Caco-2 (cell line): ENCODE measurements around the gene NKG7. TPM values are rescaled to one million over a fixed set of nuclear protein-coding genes. Genes with fewer than 3 reads are reported as not detected.

Experiments used
- BruUV-seq: library from RNA; stranded (reverse); fragments of 400-500 nt; replicated peaks from 2 replicates; lab custom pipeline; 2021; lab: Mats Ljungman, UMichigan
- CTCF ChIA-PET: fragments of 300-600 bp; sonication (Branson Sonifier 250); formaldehyde crosslinking; loops from one replicate; lab custom pipeline; 2022; ENCODE audit warnings: antibody characterized with exemption; lab: Charles Lee
- POLR2A ChIA-PET: fragments of 300-600 bp; sonication (Branson Sonifier 250); formaldehyde crosslinking; loops from one replicate; lab custom pipeline; 2022; ENCODE audit warnings: antibody characterized with exemption; lab: Charles Lee
- DNase-seq, 2 experiments: peaks; one replicate each; pipeline versions ENCODE4 v3.0.0 to v3.0.0-alpha.2; 2020 to 2022
- H3K27me3 ChIP-seq: replicated peaks from 2 replicates; pipeline ENCODE4 v1.6.0; 2011; ENCODE audit warnings: low read length; ENCODE audit not compliant: control insufficient read depth, insufficient read depth
- H3K36me3 ChIP-seq: 2 replicates; pipeline ENCODE4 v1.5.1; 2011; ENCODE audit warnings: low read length; ENCODE audit not compliant: control insufficient read depth, insufficient read depth
- H3K4me1 ChIP-seq: fragments of 250-450 bp; sonication (Bioruptor Pico); 2 replicates; pipeline ENCODE4 v1.5.1; 2020; ENCODE audit warnings: mild to moderate bottlenecking
- H3K4me3 ChIP-seq: 2 replicates; pipeline ENCODE4 v1.5.1; 2011; ENCODE audit warnings: low read depth, mild to moderate bottlenecking, control low read depth, low read length
- H3K9me3 ChIP-seq: fragments of 250-450 bp; sonication (Bioruptor Pico); 2 replicates; pipeline ENCODE4 v1.5.1; 2020; ENCODE audit warnings: mild to moderate bottlenecking, moderate library complexity
- H3K27ac Mint-ChIP-seq: one replicate; pipeline ENCODE4 v1.8.0; 2022; ENCODE audit warnings: mixed read lengths; ENCODE audit not compliant: unreplicated experiment
- H3K27me3 Mint-ChIP-seq: one replicate; pipeline ENCODE4 v1.8.0; 2022; ENCODE audit warnings: mixed read lengths; ENCODE audit not compliant: insufficient read depth, unreplicated experiment
- H3K36me3 Mint-ChIP-seq: one replicate; pipeline ENCODE4 v1.8.0; 2022; ENCODE audit warnings: mild to moderate bottlenecking, mixed read lengths; ENCODE audit not compliant: insufficient read depth, unreplicated experiment
- H3K4me1 Mint-ChIP-seq: one replicate; pipeline ENCODE4 v1.8.0; 2022; ENCODE audit warnings: low read depth, mixed read lengths; ENCODE audit not compliant: unreplicated experiment
- H3K4me3 Mint-ChIP-seq: one replicate; pipeline ENCODE4 v1.8.0; 2022; ENCODE audit warnings: mild to moderate bottlenecking, moderate library complexity, mixed read lengths; ENCODE audit not compliant: unreplicated experiment
- H3K9me3 Mint-ChIP-seq: one replicate; pipeline ENCODE4 v1.8.0; 2022; ENCODE audit warnings: mixed read lengths; ENCODE audit not compliant: unreplicated experiment
- CTCF ChIP-seq, 2 experiments: fragments of 200-600 bp in 1 of 2; IDR thresholded peaks; 1 replicate in 1 of 2; 2 replicates in 1 of 2; pipeline versions ENCODE4 v1.5.1 to v1.8.0; 2011 to 2022; ENCODE audit warnings: antibody characterized with exemption in 1 of 2, control low read depth in 1 of 2, inconsistent platforms in 1 of 2, low read depth in 1 of 2, low read length in 1 of 2, mild to moderate bottlenecking in 1 of 2, moderate library complexity in 1 of 2; ENCODE audit not compliant: insufficient read depth in 1 of 2, severe bottlenecking in 1 of 2, unreplicated experiment in 1 of 2
- intact Hi-C: fragments of 100-400 bp; cut with micrococcal nuclease; formaldehyde crosslinking; loops from one replicate; pipeline ENCODE4 v1.10.0; 2022; ENCODE audit not compliant: unreplicated experiment
- total RNA-seq: library from RNA; stranded (reverse); gene quantifications from 2 replicates; pipeline ENCODE4 v1.2.3, GENCODE V29; 2022

Gene NKG7
- total RNA-seq, 1 experiment from 2014 or later = not detected

GRCh38 chr19:51386882-51387520 is 14.5 kb upstream of the NKG7 start:
- DNase-seq = no peak
- no peak for TF ChIP-seq CTCF (IDR thresholded peaks at IDR 0.05; ENCODE audit: insufficient read depth in 1 of 2, low read depth in 1 of 2, low read length in 1 of 2, severe bottlenecking in 1 of 2, unreplicated experiment in 1 of 2)
- BruUV-seq = no TSS peak
- Mint-ChIP-seq H3K36me3 (no peaks in the 10 kb centered on the region), H3K4me3 (no peak overlapping the region), H3K27ac (no peak overlapping the region), H3K27me3 (no peaks in the 10 kb centered on the region), H3K4me1 (no peaks in the 10 kb centered on the region), H3K9me3 (no peaks in the 10 kb centered on the region)
- Histone ChIP-seq H3K9me3 (peaks cover under 1% of the 10 kb centered on the region; the same call in 1 of the 2 replicates), H3K4me3 (no peak overlapping the region), H3K27me3 (no peaks in the 10 kb centered on the region), H3K4me1 (no peaks in the 10 kb centered on the region), H3K36me3 (no peaks in the 10 kb centered on the region)
- intact Hi-C loops = no loop called here
- POLR2A ChIA-PET = no interaction called here
- CTCF ChIA-PET = no interaction called here

- Histone ChIP-seq H3K4me1 (no peaks in the 10 kb centered on the region), H3K36me3 (no peaks in the 10 kb centered on the region), H3K9me3 (peaks cover 14% of the 10 kb centered on the region), H3K27me3 (no peaks in the 10 kb centered on the region), H3K4me3 (no peak overlapping the region)
- BruUV-seq = no TSS peak
- H3K27ac Mint-ChIP-seq = no peak overlapping the region
- no peaks in the 10 kb centered on the region for H3K9me3 Mint-ChIP-seq
- ChIA-PET CTCF (interaction anchor here (1.7 kb wide), 1 partner anchor 42 kb away, joined by 4 read pairs; no protein-coding TSS in a partner anchor), POLR2A (no interaction called here)
- no peak for TF ChIP-seq CTCF (IDR thresholded peaks at IDR 0.05; ENCODE audit: insufficient read depth in 1 of 2, low read depth in 1 of 2, low read length in 1 of 2, severe bottlenecking in 1 of 2, unreplicated experiment in 1 of 2)
- H3K4me3 Mint-ChIP-seq = no peak overlapping the region
- no peak for DNase-seq
- H3K4me1 Mint-ChIP-seq = no peaks in the 10 kb centered on the region
- H3K36me3 Mint-ChIP-seq = no peaks in the 10 kb centered on the region
- intact Hi-C loops = no loop called here
- H3K27me3 Mint-ChIP-seq = no peaks in the 10 kb centered on the region
These were observed 9.6 kb upstream of the NKG7 start for GRCh38 chr19:51382004-51382403.

- Mint-ChIP-seq H3K4me3 (no peak overlapping the region), H3K36me3 (no peaks in the 10 kb centered on the region), H3K27ac (no peak overlapping the region), H3K27me3 (no peaks in the 10 kb centered on the region), H3K9me3 (no peaks in the 10 kb centered on the region), H3K4me1 (no peaks in the 10 kb centered on the region)
- BruUV-seq = no TSS peak
- H3K27me3 ChIP-seq = no peaks in the 10 kb centered on the region
- TF ChIP-seq CTCF (IDR thresholded peaks at IDR 0.05; ENCODE audit: insufficient read depth in 1 of 2, low read depth in 1 of 2, low read length in 1 of 2, severe bottlenecking in 1 of 2, unreplicated experiment in 1 of 2) = no peak
- H3K36me3 ChIP-seq = no peaks in the 10 kb centered on the region
- intact Hi-C loops = no loop called here
- CTCF ChIA-PET = no interaction called here
- POLR2A ChIA-PET = no interaction called here
- no peaks in the 10 kb centered on the region for H3K4me1 ChIP-seq
- H3K9me3 ChIP-seq = peaks cover 14% of the 10 kb centered on the region
- no peak for DNase-seq
- H3K4me3 ChIP-seq = no peak overlapping the region
These were observed 7.9 kb upstream of the NKG7 start for GRCh38 chr19:51380379-51380778.
